EH (cell line): ENCODE results near the gene SERPINA9.
"Not testable (repeated sequence)": the region's sequence is repeated elsewhere in the genome, so short reads cannot be mapped to it uniquely, and the experiment has no call there.

Experiments used
- DNase-seq: peaks from one replicate; pipeline ENCODE4 v3.0.0-alpha.2; 2015; ENCODE audit warnings: low read depth

The SERPINA9 gene

DNA sequence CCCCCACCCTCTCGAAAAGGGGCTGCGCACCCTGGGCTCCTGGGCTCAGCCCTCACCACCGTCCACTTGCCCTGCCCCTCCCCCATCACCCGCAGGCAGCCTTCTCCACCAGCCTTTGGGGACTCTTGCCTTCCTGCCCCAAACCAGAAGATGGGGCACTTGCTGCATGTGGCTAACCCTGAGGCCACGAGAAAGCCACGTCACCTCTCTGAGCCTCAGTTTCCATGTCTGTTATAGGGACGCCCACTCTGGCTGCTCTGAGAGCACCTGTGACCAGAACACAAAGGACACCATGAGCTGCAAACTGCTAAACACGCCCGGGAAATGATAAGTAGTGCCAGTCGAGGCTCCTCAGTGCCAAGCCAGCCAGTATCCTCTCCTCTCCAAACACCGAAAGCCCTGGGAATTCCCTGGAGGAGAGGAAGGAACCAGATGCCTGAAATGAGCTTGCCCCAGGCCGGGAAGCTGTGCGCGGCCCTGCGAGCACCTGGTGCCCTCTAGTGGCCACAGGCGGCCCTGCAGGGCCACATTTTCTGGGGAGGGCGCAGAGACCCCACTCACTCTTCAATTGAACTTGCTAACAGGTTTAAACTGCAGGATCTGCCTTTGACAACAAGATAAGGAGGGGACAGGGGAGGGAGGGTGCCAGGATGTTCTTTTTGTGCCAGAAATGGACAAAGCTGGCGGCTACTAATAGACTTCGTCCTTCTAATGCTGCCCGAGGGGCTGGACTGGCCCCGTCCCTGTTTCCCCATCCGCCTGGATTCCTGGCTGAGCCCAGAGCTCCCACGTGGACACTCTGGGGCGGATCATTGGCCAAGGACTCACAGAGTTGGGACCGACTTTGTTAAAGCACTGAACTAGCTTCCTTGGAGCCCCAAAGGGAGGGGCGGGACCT lies 10.2 kb upstream of the SERPINA9 start:
- peak; percentile 71 for DNase-seq

DNA sequence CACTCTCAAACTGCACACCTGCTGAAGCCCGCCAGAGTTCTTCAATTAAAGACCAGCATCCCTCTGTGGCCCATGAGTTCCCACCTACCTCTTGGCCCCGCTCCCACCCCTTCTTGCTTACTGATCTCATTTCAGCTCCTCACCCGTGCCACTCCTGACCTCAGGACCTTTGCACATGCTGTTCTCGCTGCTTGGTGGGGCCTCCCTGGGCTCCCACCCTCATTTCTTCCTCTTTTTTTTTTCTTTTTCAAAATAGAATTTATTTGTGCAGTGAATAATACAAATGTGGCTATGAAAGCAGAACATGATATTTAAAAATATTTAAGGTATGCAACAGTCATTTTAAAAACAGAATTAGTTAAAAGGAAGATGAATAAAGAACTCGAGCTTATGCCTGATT lies 8.5 kb upstream of the SERPINA9 start:
- no peak for DNase-seq

DNA sequence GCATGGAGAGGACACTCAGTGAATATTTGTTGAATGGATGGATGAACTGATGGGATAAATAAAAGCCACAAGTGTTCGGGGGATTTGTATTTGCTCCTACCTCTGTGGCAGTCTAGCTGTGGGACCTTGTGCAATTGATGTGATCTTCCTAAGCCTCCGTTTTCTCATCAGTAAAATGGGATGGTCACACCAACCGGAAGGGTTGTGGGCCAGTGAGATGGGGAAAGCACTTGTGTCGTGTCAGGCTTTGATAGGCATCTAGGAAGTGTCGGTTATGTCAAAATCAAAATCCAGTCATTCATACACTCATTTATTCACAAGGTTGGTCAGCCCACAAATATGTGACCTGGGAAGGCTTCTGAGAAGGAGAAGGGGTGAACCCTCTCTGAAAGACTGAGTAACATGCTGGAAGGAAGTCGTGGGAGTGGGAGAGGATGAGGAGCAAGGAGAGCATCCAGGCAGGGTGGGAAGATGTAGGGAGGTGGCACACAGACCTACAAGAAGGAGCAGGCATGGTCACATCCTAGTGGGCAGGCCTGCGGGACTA lies 7.8 kb upstream of the SERPINA9 start:
- peak; percentile 57 for DNase-seq

DNA sequence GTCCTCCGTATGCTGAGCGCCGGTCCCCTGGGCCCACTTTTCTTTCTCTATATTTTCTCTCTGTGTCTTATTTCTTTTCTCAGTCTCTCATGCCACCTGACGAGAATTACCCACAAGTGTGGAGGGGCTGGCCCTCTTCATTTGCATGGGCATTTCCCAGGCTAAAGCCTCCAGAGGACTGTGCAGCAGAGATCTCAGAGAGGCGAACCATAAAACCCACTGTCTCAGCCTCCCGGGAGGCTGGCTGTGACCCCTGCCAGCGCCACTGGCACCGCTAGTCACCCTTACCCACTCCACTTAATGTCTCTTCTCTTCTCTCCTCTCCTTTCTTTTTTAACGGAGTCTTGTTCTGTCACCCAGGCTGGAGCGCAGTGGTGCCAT lies 7.1 kb upstream of the SERPINA9 start:
- no peak for DNase-seq

DNA sequence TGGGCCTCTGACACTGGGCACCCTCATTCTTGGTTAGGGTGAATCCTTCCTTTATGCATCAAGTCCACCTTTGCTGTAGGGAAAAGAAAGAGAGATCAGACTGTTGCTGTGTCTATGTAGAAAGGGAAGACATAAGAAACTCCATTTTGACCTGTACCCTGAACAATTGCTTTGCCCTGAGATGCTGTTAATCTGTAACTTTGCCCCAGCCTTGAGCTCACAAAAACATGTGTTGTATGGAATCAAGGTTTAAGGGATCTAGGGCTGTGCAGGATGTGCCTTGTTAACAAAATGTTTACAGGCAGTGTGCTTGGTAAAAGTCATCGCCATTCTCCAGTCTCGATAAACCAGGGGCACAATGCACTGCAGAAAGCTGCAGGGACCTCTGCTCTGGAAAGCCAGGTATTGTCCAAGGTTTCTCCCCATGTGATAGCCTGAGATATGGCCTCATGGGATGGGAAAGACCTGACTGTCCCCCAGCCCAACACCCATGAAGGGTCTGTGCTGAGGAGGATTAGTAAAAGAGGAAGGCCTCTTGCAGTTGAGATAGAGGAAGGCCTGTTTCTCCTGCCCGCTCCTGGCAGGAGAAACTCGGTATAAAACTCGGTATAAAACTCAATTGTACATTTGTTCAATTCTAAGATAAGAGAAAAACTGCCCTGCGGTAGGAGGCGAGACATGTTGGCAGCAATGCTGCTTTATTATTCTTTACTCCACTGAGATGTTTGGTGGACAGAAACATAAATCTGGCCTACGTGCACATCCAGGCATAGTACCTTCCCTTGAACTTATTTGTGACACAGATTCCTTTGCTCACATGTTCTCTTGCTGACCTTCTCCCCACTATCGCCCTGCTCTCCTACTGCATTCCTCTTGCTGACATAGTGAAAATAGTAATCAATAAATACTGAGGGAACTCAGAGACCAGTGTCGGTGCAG lies 6.4 kb upstream of the SERPINA9 start:
- not testable (repeated sequence) for DNase-seq

GRCh38 chr14:94481468-94482131 lies 5.6 kb upstream of the SERPINA9 start:
- peak; percentile 73 for DNase-seq

- peak; percentile 21 for DNase-seq
Observed at GRCh38 chr14:94480809-94481208, 4.8 kb upstream of the SERPINA9 start.

GRCh38 chr14:94478420-94478819 lies 2.4 kb upstream of the SERPINA9 start:
- no peak for DNase-seq

DNA sequence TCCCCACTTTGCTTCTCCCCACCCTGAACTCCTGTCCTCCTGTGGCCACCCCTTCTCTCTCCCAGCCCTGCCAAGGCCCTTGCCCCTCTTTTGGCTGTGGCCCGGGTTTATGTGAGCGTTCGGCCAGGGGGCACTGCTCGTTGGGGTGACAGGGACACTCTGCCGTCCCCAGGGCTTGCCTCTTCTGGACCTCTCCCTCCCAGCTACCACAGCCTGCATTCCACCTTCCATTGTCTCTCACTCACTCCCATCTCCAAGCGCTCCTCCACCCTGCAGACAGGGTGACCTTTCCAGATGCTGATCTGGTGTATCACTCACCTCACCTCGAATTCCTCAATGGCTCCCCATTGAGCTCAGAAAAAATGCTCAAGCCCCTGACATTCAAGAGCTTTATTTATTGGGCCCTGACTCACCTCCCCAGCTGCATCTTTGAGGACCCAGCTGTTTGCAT lies 1.4 kb downstream of the SERPINA9 start:
- DNase-seq, result peak; percentile 60

- DNase-seq, result no peak
Observed at GRCh38 chr14:94473666-94474410, 2.2 kb downstream of the SERPINA9 start.

DNA sequence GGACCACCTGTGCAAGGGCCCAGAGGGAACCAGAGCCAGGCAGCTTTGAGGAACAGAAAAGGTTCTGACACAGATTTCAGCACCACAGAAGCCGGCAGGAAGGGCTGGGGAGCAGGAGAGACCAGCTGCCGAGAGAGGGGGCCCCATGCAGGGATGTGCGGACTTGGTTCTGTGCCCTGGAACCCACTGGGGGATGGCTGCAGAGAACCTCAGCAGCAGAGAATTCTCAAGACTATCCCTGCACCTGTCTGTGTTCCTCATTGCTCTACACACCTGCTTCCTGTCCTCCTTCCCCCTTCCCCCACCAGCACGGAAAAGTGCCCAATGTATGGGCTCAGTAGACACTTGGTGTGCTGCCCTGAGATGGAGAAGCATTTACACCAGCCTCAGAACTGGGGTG lies 3.2 kb downstream of the SERPINA9 start:
- no peak for DNase-seq

GRCh38 chr14:94471045-94471444 lies 5.0 kb downstream of the SERPINA9 start:
- no peak for DNase-seq

DNA sequence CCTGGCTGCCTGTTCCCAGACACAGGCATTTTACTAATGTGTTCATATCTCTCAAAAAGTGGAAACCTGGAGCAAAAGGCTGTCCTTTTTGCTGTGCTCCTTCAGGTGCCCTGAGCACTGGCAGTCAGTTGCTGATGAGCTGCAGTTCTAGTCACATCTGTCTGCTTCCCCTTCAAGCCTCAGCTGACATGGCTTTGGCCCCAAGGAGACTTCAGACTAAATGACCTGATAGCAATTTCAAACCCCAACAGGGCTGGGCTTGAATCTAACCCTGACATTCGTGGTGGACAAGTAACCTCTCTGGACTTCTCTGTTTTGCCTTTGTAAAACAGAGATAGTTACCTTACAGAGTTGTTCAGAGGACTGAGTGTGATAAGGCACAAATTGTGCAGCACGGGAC lies 5.7 kb downstream of the SERPINA9 start:
- no peak for DNase-seq

DNA sequence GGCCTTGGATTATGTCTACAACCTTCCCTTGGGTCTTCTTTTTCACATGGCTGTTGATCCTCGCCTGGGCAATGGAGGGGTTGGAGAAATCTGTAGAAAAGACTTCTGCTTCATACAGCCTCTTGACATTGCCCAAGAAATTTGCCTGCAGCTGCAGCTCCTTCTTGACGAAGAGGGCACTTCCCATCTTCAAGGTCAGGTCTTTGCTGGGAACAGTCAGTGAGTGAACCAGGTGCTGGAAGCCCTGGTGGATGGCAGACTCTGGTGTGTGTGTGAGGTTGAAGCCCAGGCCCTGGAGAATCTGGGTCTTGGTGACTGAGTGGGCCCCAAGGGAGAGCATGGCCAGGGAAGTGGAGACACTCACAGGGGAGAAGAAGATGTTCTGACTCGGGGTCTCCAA lies 6.7 kb downstream of the SERPINA9 start:
- no peak for DNase-seq

DNA sequence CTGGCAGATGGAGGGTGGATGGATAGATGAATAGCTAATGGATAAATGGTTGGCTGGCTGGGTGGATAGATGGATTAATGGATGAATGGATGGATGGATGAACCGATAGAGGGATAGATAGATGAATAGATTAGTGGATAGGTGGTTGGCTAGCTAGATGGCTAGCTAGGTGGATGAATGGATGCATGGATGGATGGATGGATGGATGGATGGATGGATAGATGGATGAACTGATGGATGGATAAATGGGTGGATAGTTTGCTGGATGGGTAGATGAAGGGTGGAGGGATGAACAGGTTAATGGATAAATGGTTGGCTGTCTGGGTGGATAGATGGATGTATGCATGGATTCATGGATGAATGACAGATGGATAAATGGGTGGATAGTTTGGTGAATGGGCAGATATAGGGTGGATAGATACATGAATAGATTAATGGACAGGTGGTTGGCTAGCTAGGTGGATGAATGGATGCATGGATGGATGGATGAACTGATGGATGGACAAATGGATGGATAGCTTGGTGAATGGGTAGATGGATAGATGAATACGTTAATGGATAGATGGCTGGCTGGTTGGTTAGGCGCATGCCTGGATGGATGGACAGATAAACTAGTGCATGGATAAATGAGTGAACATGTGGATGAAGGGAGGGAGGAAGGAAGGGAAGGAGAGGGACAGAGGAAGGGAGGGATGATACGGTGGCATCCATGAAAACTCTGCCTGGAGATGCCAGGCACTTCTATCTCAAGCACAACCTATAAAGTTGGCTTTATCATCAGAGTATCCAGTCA lies 8.1 kb downstream of the SERPINA9 start:
- DNase-seq, result no peak

DNA sequence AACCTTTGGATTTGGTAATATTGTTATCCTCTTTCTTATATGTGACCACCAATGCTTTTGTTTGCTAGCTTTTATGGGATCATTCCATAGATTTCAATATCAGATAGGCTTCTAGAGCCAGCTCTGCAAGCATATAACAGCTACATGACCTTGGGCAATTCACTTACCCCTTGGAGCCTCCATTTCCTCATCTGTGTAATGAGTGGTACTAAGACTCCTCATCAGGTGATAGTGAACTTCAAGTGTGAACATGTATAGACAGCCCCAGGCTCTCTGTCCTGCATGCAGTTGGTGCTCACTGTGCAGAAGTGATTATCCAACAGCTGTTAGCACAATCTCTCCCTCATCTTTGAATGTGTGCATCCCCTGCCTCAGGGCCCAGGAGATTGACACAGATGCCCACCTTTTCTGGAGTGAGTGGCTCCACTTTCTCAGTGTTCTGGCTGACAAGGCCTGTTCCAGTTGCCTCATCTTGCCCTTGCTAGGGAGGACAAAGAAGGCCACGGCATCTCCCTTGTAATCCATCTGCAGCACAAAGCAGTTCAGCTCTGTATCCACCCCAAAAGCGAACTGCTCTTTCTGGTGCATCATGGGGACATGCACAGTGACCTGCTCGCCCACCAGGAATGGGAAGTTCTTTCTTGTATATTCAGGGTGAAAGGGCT lies 9.2 kb downstream of the SERPINA9 start:
- DNase-seq, result no peak

- DNase-seq, result no peak
Observed at GRCh38 chr14:94465042-94465441, 11.0 kb downstream of the SERPINA9 start.

GRCh38 chr14:94464290-94464689 lies 11.7 kb downstream of the SERPINA9 start:
- DNase-seq, result no peak

- no peak for DNase-seq
Observed at GRCh38 chr14:94462763-94463572, 13.0 kb downstream of the SERPINA9 start.
